IMR-90 (cell line): ENCODE data around the gene ZNF280A. TPM values are rescaled to one million over a fixed set of nuclear protein-coding genes. Genes with fewer than 3 reads are reported as not detected.

Experiments used
- ATAC-seq: fragments of 200-7000 bp; cut with Tn5 transposase; 2 replicates; pipeline ENCODE4 v1.9.1; 2020; ENCODE audit warnings: low read depth, mild to moderate bottlenecking, moderate library complexity
- BruUV-seq: library from RNA; stranded (reverse); fragments of 400-500 nt; replicated peaks from 2 replicates; lab custom pipeline; 2021; lab: Mats Ljungman, UMichigan
- CTCF ChIA-PET: fragments of 300-600 bp; formaldehyde crosslinking; extraction: SDS; loops from one replicate; lab custom pipeline; 2021; ENCODE audit warnings: antibody characterized with exemption; lab: Yijun Ruan, JAX
- POLR2A ChIA-PET: fragments of 300-600 bp; sonication (Branson Sonifier 250); formaldehyde crosslinking; loops from one replicate; lab custom pipeline; 2022; ENCODE audit warnings: antibody characterized with exemption; ENCODE audit not compliant: unreplicated experiment; lab: Charles Lee
- DNase-seq: peaks from one replicate; pipeline ENCODE4 v3.0.0; 2013
- H2AFZ ChIP-seq: replicated peaks from 2 replicates; pipeline ENCODE3; 2013; ENCODE audit warnings: low read length, mild to moderate bottlenecking; ENCODE audit not compliant: poor library complexity
- H2AK5ac ChIP-seq: 2 replicates; pipeline ENCODE4 v1.6.1; 2013; ENCODE audit warnings: low read depth, low read length, inconsistent platforms
- H2AK9ac ChIP-seq: replicated peaks from 2 replicates; pipeline ENCODE3; 2013; ENCODE audit warnings: mild to moderate bottlenecking, low read depth, low read length, moderate library complexity; ENCODE audit not compliant: poor library complexity
- H2BK120ac ChIP-seq: 2 replicates; pipeline ENCODE4 v1.6.1; 2013; ENCODE audit warnings: low read depth, low read length, inconsistent platforms
- H2BK15ac ChIP-seq: 3 replicates; pipeline ENCODE4 v1.6.1; 2013; ENCODE audit warnings: low read depth, low read length, inconsistent platforms
- H2BK20ac ChIP-seq: 2 replicates; pipeline ENCODE4 v1.6.1; 2013; ENCODE audit warnings: low read depth, mild to moderate bottlenecking, inconsistent platforms, low read length, moderate library complexity
- H2BK5ac ChIP-seq: 2 replicates; pipeline ENCODE4 v1.6.1; 2013; ENCODE audit warnings: mild to moderate bottlenecking, low read depth, low read length, inconsistent platforms; ENCODE audit not compliant: poor library complexity, severe bottlenecking
- H3K14ac ChIP-seq: replicated peaks from 2 replicates; pipeline ENCODE4 v1.6.1; 2013; ENCODE audit warnings: low read depth, low read length, inconsistent platforms
- H3K18ac ChIP-seq: 2 replicates; pipeline ENCODE4 v1.6.1; 2013; ENCODE audit warnings: low read depth, low read length, control low read depth
- H3K23ac ChIP-seq: 2 replicates; pipeline ENCODE4 v1.6.1; 2013; ENCODE audit warnings: low read depth, low read length, inconsistent platforms
- H3K27ac ChIP-seq: 2 replicates; pipeline ENCODE4 v1.5.1; 2013; ENCODE audit warnings: mild to moderate bottlenecking, control low read depth, low read length; ENCODE audit not compliant: insufficient read depth
- H3K27me3 ChIP-seq: 2 replicates; pipeline ENCODE4 v1.6.1; 2013; ENCODE audit warnings: low read length; ENCODE audit not compliant: control insufficient read depth, insufficient read depth
- H3K36me3 ChIP-seq: 2 replicates; pipeline ENCODE4 v1.6.1; 2013; ENCODE audit warnings: low read length, mixed read lengths; ENCODE audit not compliant: control insufficient read depth, insufficient read depth
- H3K4ac ChIP-seq: 2 replicates; pipeline ENCODE4 v1.6.1; 2013; ENCODE audit warnings: low read depth, low read length, inconsistent platforms
- H3K4me1 ChIP-seq: 2 replicates; pipeline ENCODE4 v1.6.1; 2013; ENCODE audit warnings: low read length, mixed read lengths; ENCODE audit not compliant: control insufficient read depth, insufficient read depth
- H3K4me2 ChIP-seq: 2 replicates; pipeline ENCODE4 v1.6.1; 2013; ENCODE audit warnings: low read depth, mild to moderate bottlenecking, control low read depth, low read length, moderate library complexity
- H3K4me3 ChIP-seq: 2 replicates; pipeline ENCODE4 v1.5.1; 2013; ENCODE audit warnings: low read depth, mild to moderate bottlenecking, control low read depth, low read length, moderate library complexity; ENCODE audit not compliant: insufficient read depth
- H3K56ac ChIP-seq: 2 replicates; pipeline ENCODE4 v1.6.1; 2013; ENCODE audit warnings: low read length, inconsistent platforms; ENCODE audit not compliant: insufficient read depth; ENCODE audit errors: extremely low read depth
- H3K79me1 ChIP-seq, 2 experiments: 2 replicates each; pipeline ENCODE4 v1.6.1; 2013; ENCODE audit warnings: low read length in 2 of 2, inconsistent platforms in 1 of 2, low read depth in 1 of 2
- H3K9ac ChIP-seq: 2 replicates; pipeline ENCODE4 v1.6.1; 2013; ENCODE audit warnings: low read depth, low read length, control low read depth
- H3K9me1 ChIP-seq: 2 replicates; pipeline ENCODE4 v1.6.1; 2013; ENCODE audit warnings: low read length, inconsistent platforms; ENCODE audit not compliant: insufficient read depth
- H3K9me3 ChIP-seq: 2 replicates; pipeline ENCODE4 v1.6.1; 2013; ENCODE audit warnings: low read length; ENCODE audit not compliant: control insufficient read depth, insufficient read depth
- H4K20me1 ChIP-seq: 2 replicates; pipeline ENCODE4 v1.6.1; 2013; ENCODE audit warnings: low read length, inconsistent platforms; ENCODE audit not compliant: insufficient read depth
- H4K5ac ChIP-seq: 2 replicates; pipeline ENCODE4 v1.6.1; 2013; ENCODE audit warnings: mild to moderate bottlenecking, low read depth, low read length, control low read depth
- H4K8ac ChIP-seq, 2 experiments: 2 replicates each; pipeline ENCODE4 v1.6.1; 2013; ENCODE audit warnings: low read depth in 2 of 2, low read length in 2 of 2, control low read depth in 1 of 2, inconsistent platforms in 1 of 2
- H4K91ac ChIP-seq: 2 replicates; pipeline ENCODE4 v1.6.1; 2013; ENCODE audit warnings: low read depth, low read length, inconsistent platforms; ENCODE audit not compliant: insufficient read depth
- BHLHE40 ChIP-seq: fragments of 150-350 bp; IDR thresholded peaks from 2 replicates; pipeline ENCODE4 v1.6.1; 2016; ENCODE audit warnings: mild to moderate bottlenecking, low read depth, low read length
- CEBPB ChIP-seq: IDR thresholded peaks from 2 replicates; pipeline ENCODE4 v1.6.1; 2012; ENCODE audit warnings: low read depth, low read length, improper control_type of control experiment
- CHD1 ChIP-seq: IDR thresholded peaks from 2 replicates; pipeline ENCODE4 v1.6.1; 2012; ENCODE audit warnings: low read depth, low read length, improper control_type of control experiment
- CTCF ChIP-seq: conservative IDR thresholded peaks from 2 replicates; pipeline ENCODE4 v1.5.1; 2012; ENCODE audit warnings: mild to moderate bottlenecking, low read depth, low read length, improper control_type of control experiment
- FOS ChIP-seq: fragments of 150-350 bp; IDR thresholded peaks from 2 replicates; pipeline ENCODE4 v1.6.1; 2016; ENCODE audit warnings: low read depth, low read length
- MAFK ChIP-seq: IDR thresholded peaks from 2 replicates; pipeline ENCODE4 v1.6.1; 2012; ENCODE audit warnings: low read depth, low read length, improper control_type of control experiment
- MAZ ChIP-seq: IDR thresholded peaks from 2 replicates; pipeline ENCODE4 v1.6.1; 2012; ENCODE audit warnings: low read depth, mild to moderate bottlenecking, low read length, improper control_type of control experiment, moderate library complexity, borderline replicate concordance
- MXI1 ChIP-seq: IDR thresholded peaks from 2 replicates; pipeline ENCODE4 v1.6.1; 2012; ENCODE audit warnings: low read depth, mild to moderate bottlenecking, low read length, moderate library complexity, borderline replicate concordance
- NFE2L2 ChIP-seq: fragments of 150-350 bp; IDR thresholded peaks from 2 replicates; pipeline ENCODE4 v1.6.1; 2016; ENCODE audit warnings: low read depth, mild to moderate bottlenecking, low read length
- POLR2A ChIP-seq: IDR thresholded peaks from 2 replicates; pipeline ENCODE4 v1.6.1; 2012; ENCODE audit warnings: mild to moderate bottlenecking, low read depth, low read length
- RAD21 ChIP-seq: IDR thresholded peaks from 2 replicates; pipeline ENCODE4 v1.6.1; 2012; ENCODE audit warnings: low read length, improper control_type of control experiment
- RCOR1 ChIP-seq: IDR thresholded peaks from 2 replicates; pipeline ENCODE4 v1.6.1; 2012; ENCODE audit warnings: mild to moderate bottlenecking, low read length, improper control_type of control experiment; ENCODE audit not compliant: insufficient replicate concordance
- RFX5 ChIP-seq: IDR thresholded peaks from 2 replicates; pipeline ENCODE4 v1.8.0; 2012; ENCODE audit warnings: low read depth, mild to moderate bottlenecking, low read length, moderate library complexity
- SMC3 ChIP-seq: fragments of 150-350 bp; IDR thresholded peaks from 2 replicates; pipeline ENCODE4 v1.6.1; 2016; ENCODE audit warnings: low read depth, mild to moderate bottlenecking, antibody characterized with exemption, low read length, moderate library complexity
- USF2 ChIP-seq: fragments of 150-350 bp; IDR thresholded peaks from 2 replicates; pipeline ENCODE4 v1.6.1; 2017; ENCODE audit warnings: mild to moderate bottlenecking, antibody characterized with exemption, low read length, low read depth
- WGBS, 2 experiments: methylation state at CpG; one replicate each; pipeline versions ENCODE4 v1.1.5 to v1.1.7; 2013; ENCODE audit warnings: missing lambda C conversion rate in 2 of 2; ENCODE audit not compliant: insufficient read length in 1 of 2; ENCODE audit errors: extremely low coverage in 2 of 2; 5-methylcytosine and 5-hydroxymethylcytosine counted together
- dilution Hi-C: fragments of 300-500 bp; cut with HindIII; formaldehyde crosslinking; loops from one replicate; pipeline ENCODE4 v1.14.3; 2018; ENCODE audit warnings: low sequenced_read_pairs; ENCODE audit not compliant: unreplicated experiment
- in situ Hi-C: fragments of 300-500 bp; cut with MboI; formaldehyde crosslinking; loops from 3 replicates; pipeline ENCODE4 v1.14.3; 2019; ENCODE audit warnings: low sequenced_read_pairs, inconsistent platforms, mixed read lengths
- intact Hi-C: fragments of 100-400 bp; cut with micrococcal nuclease; formaldehyde crosslinking; loops from 2 replicates; pipeline ENCODE4 v1.10.0; 2022
- polyA plus RNA-seq, 3 experiments: library from polyadenylated mRNA; depleted of rRNA; stranded (reverse); fragments of >200 nt; gene quantifications; 2 replicates each; pipeline ENCODE4 v1.2.3, GENCODE V29; 2012; ENCODE audit warnings: low replicate concordance in 1 of 3
- total RNA-seq: library from RNA; depleted of rRNA; stranded (reverse); fragments of >200 nt; gene quantifications from 2 replicates; pipeline ENCODE4 v1.2.3, GENCODE V29; 2012
- TF ChIP-seq, protein P1 (sequence below): fragments of 150-350 bp; IDR thresholded peaks from 2 replicates; pipeline ENCODE4 v1.6.1; 2016; ENCODE audit warnings: low read depth, mild to moderate bottlenecking, low read length, moderate library complexity, borderline replicate concordance

Gene ZNF280A
- total and polyA plus RNA-seq, 2 of the 4 experiments (the other 2 are of a cell fraction) = not detected

DNA sequence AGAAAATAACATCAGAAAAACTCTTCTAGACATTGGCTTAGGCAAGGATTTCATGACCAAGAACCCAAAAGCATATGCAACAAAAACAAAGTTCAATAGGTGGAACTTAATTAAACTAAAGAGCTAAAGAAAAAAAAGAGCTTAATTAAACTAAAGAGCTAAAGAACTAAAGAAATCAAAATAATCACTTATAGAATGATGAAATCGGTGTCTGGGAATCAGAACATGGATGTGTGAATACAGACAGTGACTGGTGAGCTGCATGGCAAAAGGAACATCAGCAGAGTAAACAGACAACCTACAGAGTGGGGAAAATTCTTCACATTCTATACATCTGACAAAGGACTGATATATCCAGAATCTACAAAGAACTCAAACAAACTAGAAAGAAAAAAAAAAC, 53.0 kb downstream of the ZNF280A start:
- Histone ChIP-seq H3K27me3 (peaks cover 1% of the 10 kb centered on the region; the same call in 1 of the 2 replicates), H3K36me3 (no peaks in the 10 kb centered on the region), H3K14ac (no peak overlapping the region), H3K4me2 (no peak overlapping the region), H2BK15ac (no peak overlapping the region), H3K9ac (no peak overlapping the region), H2AFZ (no peak overlapping the region), H3K9me3 (no peaks in the 10 kb centered on the region), H2BK5ac (no peak overlapping the region), H2AK9ac (no peak overlapping the region), H3K18ac (no peak overlapping the region), H3K27ac (no peak overlapping the region), H2BK20ac (no peak overlapping the region), H4K5ac (no peak overlapping the region), H3K4ac (no peak overlapping the region), H3K4me1 (no peaks in the 10 kb centered on the region), H3K9me1 (no peaks in the 10 kb centered on the region), H2AK5ac (no peak overlapping the region), H3K23ac (no peak overlapping the region), H4K91ac (no peak overlapping the region), H3K79me1 (no peaks in the 10 kb centered on the region), H3K56ac (no peak overlapping the region), H2BK120ac (no peak overlapping the region), H4K8ac (no peak overlapping the region), H4K20me1 (no peaks in the 10 kb centered on the region), H3K4me3 (no peak overlapping the region)
- intact Hi-C loops = loop anchor here (10.0 kb wide), 1 partner anchor 668 kb away; no protein-coding TSS in a partner anchor
- POLR2A ChIA-PET = no interaction called here
- ATAC-seq = no peak
- dilution Hi-C loops = no loop called here
- no peak for TF ChIP-seq CTCF
- no peak for TF ChIP-seq NFE2L2
- no peak for TF ChIP-seq POLR2A
- no peak for TF ChIP-seq USF2
- no peak for TF ChIP-seq RFX5
- TF ChIP-seq MAFK = no peak
- no peak for TF ChIP-seq CEBPB
- TF ChIP-seq SMC3 = no peak
- TF ChIP-seq, protein P1, sequence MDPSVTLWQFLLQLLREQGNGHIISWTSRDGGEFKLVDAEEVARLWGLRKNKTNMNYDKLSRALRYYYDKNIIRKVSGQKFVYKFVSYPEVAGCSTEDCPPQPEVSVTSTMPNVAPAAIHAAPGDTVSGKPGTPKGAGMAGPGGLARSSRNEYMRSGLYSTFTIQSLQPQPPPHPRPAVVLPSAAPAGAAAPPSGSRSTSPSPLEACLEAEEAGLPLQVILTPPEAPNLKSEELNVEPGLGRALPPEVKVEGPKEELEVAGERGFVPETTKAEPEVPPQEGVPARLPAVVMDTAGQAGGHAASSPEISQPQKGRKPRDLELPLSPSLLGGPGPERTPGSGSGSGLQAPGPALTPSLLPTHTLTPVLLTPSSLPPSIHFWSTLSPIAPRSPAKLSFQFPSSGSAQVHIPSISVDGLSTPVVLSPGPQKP = no peak
- no peak for TF ChIP-seq MXI1
- no peak for TF ChIP-seq FOS
- TF ChIP-seq CHD1 = no peak
- TF ChIP-seq MAZ = no peak
- no peak for TF ChIP-seq RAD21
- no peak for TF ChIP-seq BHLHE40
- TF ChIP-seq RCOR1 = no peak
- no TSS peak for BruUV-seq
- no CpG with 5 or more reads among the region's 1 CpG for WGBS, 2 experiments
- CTCF ChIA-PET = interaction anchor here (1.5 kb wide), 2 partner anchors 44 to 124 kb away, joined by 4 read pairs; no protein-coding TSS in a partner anchor
- DNase-seq = no peak
- in situ Hi-C loops = loop anchor here (10.0 kb wide), 2 partner anchors 108 to 478 kb away; no protein-coding TSS in a partner anchor
